H54 (cell line): Measurements from ENCODE around the gene ROBO2.
"Not testable (repeated sequence)": the region's sequence is repeated elsewhere in the genome, so short reads cannot be mapped to it uniquely, and the experiment has no call there.

Experiments
- DNase-seq: peaks from one replicate; pipeline ENCODE4 v3.0.0; 2011; ENCODE audit warnings: low spot score, mixed read lengths; ENCODE audit not compliant: insufficient read length
- FAIRE-seq: peaks from 3 replicates; lab custom pipeline; 2011; peaks lifted over from hg19 to GRCh38; lab: Jason Lieb, UNC
- POLR2A ChIP-seq: IDR thresholded peaks from 2 replicates; pipeline ENCODE4 v1.6.1; 2011; ENCODE audit warnings: low read depth, mild to moderate bottlenecking, low read length

The ROBO2 gene

DNA sequence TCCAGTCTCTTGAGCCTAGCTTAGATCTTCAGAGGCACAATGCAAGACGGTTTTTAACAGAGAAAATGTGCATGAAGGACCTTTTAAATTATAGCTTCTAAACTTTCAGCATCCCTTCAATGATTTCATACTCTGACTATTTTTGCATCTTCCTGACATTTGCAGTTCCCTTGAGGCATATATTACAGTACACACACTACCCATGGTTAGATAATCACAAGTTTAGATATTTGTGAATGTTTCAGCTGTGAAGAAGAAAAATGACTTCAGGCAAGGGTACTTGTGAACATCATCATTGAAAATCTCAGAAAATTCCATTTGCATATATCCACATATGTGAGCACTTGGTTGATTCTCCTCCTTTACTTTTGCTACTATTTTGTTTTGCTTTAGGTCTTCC is 341.5 kb downstream of the ROBO2 start:
- FAIRE-seq (no peak), DNase-seq (no peak)
- no peak for TF ChIP-seq POLR2A

DNA sequence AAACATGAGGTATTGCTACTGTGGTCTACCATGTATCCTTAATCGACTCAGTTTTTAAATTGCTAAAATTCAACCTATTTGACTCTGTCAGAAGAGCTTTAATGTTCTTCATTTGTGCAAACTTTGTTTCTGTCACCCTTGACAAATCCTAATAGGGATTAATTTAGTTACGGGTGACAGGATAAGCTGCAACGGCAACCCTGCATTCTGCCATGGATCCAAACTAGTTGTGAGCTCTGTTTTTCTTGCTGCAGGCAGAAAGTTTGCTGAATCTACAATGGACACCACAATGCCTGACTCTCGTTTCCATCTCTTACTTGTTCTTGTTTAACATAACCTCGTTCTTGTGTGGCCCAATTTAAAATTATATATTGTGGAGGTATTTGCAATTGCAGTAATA is 352.3 kb downstream of the ROBO2 start:
- no peak for TF ChIP-seq POLR2A
- no peak for FAIRE-seq
- DNase-seq: no peak

DNA sequence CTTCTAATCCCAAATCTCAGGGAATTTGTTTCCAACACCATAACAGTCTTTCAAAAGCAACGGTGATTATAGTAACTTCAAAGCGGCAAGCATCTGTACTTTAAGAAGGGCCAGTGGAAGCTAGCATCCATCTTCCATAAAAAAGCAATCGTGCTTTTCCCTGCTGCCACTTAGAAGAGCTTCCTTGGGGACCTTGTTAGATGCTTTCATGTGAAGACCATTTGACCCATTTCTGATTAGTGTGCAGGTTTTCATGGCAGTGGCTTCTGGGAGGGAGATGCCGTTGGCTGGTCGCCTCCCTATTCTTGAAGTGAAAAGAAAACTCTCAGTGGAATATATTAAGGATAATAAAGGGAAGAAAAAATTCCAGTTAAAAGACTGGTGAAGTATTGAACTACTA is 354.1 kb downstream of the ROBO2 start:
- TF ChIP-seq POLR2A: no peak
- FAIRE-seq (no peak), DNase-seq (no peak)

DNA sequence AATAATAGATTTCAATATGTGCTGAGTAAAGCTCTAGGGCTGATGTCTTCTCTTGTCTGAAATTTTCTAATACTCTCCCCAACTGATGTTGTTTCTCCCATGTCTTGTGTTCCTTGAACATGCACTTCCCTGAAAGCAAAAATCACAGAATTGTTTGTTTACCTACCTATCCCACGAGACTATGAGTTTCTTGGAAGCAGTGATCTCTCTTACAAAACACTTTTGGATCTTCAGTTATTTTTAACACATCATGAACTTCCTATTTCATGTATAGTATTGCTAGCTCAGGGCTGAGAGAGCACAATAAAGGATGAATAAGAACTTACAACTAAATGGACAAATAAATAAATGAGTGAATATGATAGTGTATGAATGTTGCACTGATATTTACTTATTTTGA is 365.0 kb downstream of the ROBO2 start:
- DNase-seq (no peak), FAIRE-seq (no peak)
- TF ChIP-seq POLR2A: no peak

DNA sequence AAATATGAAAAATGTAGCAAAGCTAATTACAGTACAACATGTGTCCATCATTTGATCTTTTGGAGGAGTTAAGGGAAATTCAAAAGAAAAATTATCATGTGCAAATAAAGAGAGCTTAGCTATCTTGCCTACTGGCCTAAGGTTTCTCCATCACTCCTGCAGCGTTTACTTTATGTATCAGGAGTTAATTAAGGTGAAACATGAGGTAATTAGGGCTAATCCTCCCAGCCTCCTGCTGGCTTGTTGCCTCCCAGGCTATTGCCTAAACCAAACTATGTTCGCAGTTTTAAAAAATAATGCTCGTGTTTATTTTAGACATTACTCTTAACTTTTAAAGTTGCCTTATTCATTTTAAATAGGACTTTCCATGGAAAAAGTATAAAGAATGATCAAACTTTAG is 367.5 kb downstream of the ROBO2 start:
- DNase-seq: no peak
- TF ChIP-seq POLR2A: no peak
- FAIRE-seq: no peak

DNA sequence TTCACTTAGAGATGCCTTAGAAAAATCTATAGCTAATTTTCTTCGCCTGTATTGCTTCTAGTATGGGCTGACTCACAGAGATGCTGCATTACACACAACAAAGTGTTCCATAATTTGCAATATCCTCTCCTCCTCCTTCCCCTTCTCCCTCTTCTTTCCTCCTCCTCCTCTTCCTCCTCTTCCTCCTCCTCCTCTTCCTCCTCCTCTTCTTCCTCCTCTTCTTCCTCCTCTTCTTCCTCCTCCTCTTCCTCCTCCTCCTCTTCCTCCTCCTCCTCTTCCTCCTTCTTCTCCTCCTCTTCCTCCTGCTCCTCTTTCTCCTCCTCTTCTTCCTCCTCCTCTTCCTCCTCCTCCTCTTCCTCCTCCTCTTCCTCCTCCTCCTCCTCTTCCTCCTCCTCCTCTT is 370.4 kb downstream of the ROBO2 start:
- not testable (repeated sequence) for DNase-seq, FAIRE-seq

DNA sequence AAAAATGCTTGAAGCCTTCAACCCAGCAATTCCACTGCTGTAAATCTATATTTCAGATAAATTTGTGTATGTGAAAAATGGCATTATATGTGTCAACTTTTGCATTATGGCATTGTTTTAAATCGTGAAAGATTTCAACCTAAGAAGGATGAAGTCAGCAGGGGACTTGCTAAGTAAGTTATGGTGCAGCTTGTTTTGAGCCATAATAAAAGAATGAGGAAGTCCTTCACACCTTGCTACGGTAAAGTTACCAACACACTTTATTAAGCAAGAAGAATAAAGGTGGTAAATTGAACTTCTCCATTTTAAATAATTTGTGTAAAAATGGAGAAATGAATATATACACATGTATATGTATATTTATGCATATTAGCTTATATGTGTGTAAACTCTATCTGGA is 371.4 kb downstream of the ROBO2 start:
- no peak for FAIRE-seq
- DNase-seq: no peak
- no peak for TF ChIP-seq POLR2A

DNA sequence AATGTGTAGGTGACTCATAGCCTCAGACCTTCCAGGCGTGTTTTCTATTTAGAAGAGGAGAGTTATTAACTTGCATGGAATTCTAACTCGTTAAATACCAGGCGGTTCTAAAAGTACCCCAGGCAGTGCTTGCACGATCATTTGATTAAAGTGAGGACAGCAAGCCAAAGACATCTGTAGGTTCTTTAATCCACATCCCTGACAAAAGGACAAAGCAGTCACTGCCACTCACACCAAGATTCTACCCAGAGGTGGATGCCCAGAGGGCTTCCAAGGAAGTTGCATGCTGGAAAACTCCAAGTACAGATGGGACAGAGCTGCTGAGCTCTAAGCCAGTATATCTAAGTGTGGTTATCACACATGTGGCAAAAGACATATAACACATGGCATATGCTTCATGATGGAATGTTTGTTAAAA is 372.1 kb downstream of the ROBO2 start:
- no peak for TF ChIP-seq POLR2A
- DNase-seq: no peak
- FAIRE-seq: no peak

DNA sequence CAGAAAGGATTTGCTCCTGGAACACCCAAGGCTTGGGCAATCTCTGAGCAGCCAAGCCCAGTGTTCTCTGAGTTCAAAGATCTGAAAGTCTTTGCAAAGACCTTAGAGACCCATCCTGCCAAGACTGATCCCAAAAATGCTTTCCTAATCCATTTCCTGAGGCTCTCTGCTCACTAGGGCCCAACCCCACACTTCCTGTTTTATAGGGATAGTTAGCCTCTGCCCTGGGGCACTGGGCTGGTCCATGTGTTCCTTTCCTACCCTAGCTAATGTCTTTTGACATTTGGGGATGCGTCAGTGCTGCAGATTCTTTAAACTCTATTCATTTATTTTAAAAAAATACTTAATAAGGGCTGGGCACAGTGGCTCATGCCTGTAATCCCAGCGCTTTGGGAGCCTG is 372.7 kb downstream of the ROBO2 start:
- no peak for DNase-seq
- no peak for FAIRE-seq
- TF ChIP-seq POLR2A: no peak

DNA sequence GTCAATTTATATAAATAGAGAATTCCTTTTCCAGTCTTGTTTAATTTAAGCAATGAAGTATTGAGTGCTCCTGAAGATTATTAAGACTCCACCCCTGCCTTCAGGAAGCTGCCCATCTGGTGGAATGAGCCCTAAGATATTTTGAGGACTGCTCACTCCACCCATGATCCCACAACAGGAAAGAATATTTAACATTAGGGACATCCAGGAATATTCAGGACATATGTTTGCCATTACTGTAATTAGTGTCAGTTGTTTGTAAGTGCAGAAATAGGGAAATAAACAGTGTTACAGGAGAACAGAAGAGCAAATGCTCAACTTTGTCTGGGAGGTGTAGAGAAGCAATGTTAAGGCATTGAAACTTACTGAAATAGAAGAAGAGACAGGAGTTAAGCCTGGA is 375.0 kb downstream of the ROBO2 start:
- FAIRE-seq (no peak), DNase-seq (no peak)
- no peak for TF ChIP-seq POLR2A

DNA sequence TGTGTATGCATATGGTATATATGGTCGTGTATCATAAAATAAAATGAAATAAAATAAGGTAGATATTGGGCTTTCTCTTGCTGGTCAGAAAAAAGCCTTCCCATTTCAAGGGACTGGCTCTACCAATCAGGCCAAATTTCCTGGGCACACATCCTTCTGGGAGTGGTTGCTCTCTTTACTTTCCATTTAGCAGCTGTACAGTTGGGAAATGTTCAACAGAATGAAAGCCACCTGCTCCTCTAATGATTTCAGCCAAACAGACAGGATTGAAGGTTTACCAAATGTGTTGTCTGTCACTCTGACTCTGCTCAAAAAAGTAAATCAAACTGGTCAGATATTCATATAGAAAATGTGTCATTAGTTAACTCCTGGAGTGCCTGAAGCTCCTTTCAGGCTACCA is 380.4 kb downstream of the ROBO2 start:
- TF ChIP-seq POLR2A: no peak
- FAIRE-seq (no peak), DNase-seq (no peak)

DNA sequence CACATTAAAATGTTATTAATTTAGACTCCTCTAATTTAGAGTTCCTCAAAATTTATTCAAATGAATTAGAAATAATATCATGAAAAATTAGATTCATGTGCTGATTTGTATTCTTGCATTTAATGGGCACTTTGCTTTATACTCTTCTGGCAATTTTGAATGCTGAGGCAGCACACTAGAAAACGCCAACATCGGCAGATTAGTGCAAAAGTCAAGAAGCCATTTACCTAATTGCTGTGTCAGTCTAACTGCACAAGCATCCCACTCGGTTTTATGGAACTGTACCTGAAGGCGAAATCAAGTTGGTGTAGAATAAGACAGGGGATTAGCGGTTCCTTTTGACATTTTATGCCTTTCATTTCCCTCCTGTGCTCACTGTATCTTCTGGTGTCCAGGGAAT is 382.0 kb downstream of the ROBO2 start:
- FAIRE-seq: no peak
- DNase-seq: no peak
- no peak for TF ChIP-seq POLR2A

DNA sequence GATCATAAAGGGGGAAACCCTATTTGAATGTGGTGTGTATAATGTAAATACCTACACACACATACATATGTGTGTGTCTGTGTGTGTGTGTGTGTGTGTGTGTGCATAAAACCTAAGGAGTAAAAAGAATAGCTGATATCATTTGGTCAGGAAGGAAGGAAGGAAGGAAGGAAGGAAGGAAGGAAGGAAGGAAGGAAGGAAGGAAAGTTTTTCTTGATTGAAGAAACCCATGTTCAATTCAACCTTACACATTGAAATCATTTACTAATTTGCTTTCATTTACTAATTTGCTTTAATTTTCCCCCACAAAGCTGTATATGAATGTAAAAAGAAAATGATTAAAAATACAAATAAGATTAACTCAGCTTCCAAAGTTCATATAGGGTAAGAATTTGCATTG is 386.6 kb downstream of the ROBO2 start:
- TF ChIP-seq POLR2A: no peak
- FAIRE-seq (no peak), DNase-seq (no peak)

DNA sequence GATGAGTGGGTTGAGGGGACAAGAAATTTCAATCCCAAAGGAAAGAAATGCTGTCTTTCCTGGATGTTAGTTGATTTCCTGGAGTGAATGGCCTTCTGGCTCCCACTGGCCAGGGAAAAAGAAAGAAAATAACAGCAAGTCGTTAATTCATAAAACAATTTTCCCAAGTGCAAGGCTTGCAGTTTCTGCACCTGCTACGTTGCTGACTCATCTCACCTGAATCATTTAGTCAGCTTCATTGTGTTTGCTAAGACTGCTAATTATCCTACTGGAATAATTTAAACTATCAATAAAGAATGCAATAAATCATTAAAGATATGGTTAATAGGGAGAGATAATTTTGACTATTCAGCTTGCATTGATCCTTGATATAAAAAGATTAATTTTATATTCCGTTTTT is 387.6 kb downstream of the ROBO2 start:
- DNase-seq: no peak

DNA sequence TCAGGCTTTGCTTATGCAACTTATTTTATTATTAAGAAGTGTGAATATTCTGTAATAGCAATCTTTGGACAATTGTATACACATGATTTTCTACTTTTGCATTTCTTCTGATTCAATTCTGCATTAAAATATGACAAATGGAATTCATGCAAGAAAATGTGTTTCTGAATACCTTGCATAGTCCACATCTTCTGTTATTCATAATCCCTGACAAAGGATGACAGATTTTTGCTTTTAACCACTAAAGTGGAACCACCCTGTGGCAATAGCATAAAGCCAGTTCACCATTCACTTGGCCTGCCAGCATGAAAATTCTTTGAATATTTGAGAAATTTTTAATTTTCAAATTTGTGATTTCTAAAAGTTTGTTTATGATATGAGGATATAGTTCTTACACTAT is 397.0 kb downstream of the ROBO2 start:
- FAIRE-seq: no peak
- no peak for TF ChIP-seq POLR2A
- no peak for DNase-seq

More for the DNA sequence above, 387.6 kb downstream of the ROBO2 start:
- no peak for FAIRE-seq
- no peak for TF ChIP-seq POLR2A

DNA sequence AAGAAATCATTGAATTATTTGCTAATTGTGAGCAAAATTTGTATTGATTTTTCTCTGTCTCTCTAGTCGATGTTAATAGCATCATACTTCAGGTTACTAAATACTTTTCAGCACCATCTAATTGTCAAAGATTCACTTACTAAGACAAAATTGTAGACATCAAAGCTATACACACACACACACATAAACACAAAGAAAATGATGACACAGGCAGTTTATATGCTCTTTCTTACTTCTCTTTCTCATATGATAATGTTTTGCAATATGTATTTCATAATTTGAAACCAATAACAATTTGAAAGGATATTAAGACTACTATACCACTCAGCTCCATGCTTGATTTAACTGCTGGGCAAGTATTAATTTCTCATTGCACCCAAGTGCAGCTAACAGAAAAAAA is 406.2 kb downstream of the ROBO2 start:
- DNase-seq (no peak), FAIRE-seq (no peak)
- TF ChIP-seq POLR2A: no peak
